BE2C (cell line): ENCODE measurements around the gene DPF3. TPM values are rescaled to one million over a fixed set of nuclear protein-coding genes. Genes with fewer than 3 reads are reported as not detected.
A peak's percentile ranks its signal among the peaks of the same experiment; 100 is the strongest.

Source experiments
- DNase-seq: peaks from one replicate; pipeline ENCODE4 v3.0.0-alpha.2; 2020
- H3K27me3 ChIP-seq: fragments of 250-450 bp; sonication (Bioruptor Pico); 2 replicates; pipeline ENCODE4 v1.5.1; 2020; ENCODE audit warnings: mild to moderate bottlenecking
- H3K36me3 ChIP-seq: fragments of 250-450 bp; sonication (Bioruptor Pico); 2 replicates; pipeline ENCODE4 v1.5.1; 2020; ENCODE audit warnings: mild to moderate bottlenecking
- H3K4me1 ChIP-seq: fragments of 250-450 bp; sonication (Bioruptor Pico); 2 replicates; pipeline ENCODE4 v1.5.1; 2020
- H3K4me3 ChIP-seq: 2 replicates; pipeline ENCODE4 v1.5.1; 2011; ENCODE audit warnings: low read depth, low read length
- H3K9me3 ChIP-seq: fragments of 250-450 bp; sonication (Bioruptor Pico); 2 replicates; pipeline ENCODE4 v1.5.1; 2020
- CTCF ChIP-seq: IDR thresholded peaks from 2 replicates; pipeline ENCODE4 v1.5.1; 2012; ENCODE audit warnings: mild to moderate bottlenecking, low read depth, low read length
- polyA plus RNA-seq: library from polyadenylated mRNA; unstranded; fragments of >200 nt; gene quantifications from one replicate; pipeline ENCODE4 v1.2.1, GENCODE V29; 2012; ENCODE audit warnings: low read depth, missing spikeins; ENCODE audit not compliant: insufficient read length, insufficient read depth

The DPF3 gene
- polyA plus RNA-seq, result 44.1 TPM

- no peaks in the 10 kb centered on the region; the same call in 1 of the 2 replicates for H3K4me1 ChIP-seq
- H3K27me3 ChIP-seq, result no peaks in the 10 kb centered on the region
- no peaks in the 10 kb centered on the region for H3K9me3 ChIP-seq
- H3K4me3 ChIP-seq, result peak within 1 kb of the TSS; percentile 95
- peak; percentile 98 for DNase-seq
- no peaks in the 10 kb centered on the region for H3K36me3 ChIP-seq
- TF ChIP-seq CTCF, result no peak
Observed at GRCh38 chr14:72893636-72894322, at the start of gene DPF3. Gene DPF3 (minus strand): TSS chr14:72894101. CDS start chr14:72894088, 13 bp downstream.

- H3K4me3 ChIP-seq, result no peak overlapping the region
- TF ChIP-seq CTCF, result 0 out of 2 replicates have a peak, but pooled peaks have one; percentile 26
- DNase-seq, result no peak
- no peaks in the 10 kb centered on the region for H3K4me1 ChIP-seq
- no peaks in the 10 kb centered on the region for H3K27me3 ChIP-seq
- H3K9me3 ChIP-seq, result no peaks in the 10 kb centered on the region
- peaks cover 84% of the 10 kb centered on the region for H3K36me3 ChIP-seq
Observed at GRCh38 chr14:72942934-72943333, 49.0 kb upstream of the DPF3 start.

- Histone ChIP-seq H3K36me3 (peaks cover 74% of the 10 kb centered on the region), H3K4me1 (no peaks in the 10 kb centered on the region), H3K9me3 (no peaks in the 10 kb centered on the region), H3K4me3 (no peak overlapping the region), H3K27me3 (no peaks in the 10 kb centered on the region)
- no peak for TF ChIP-seq CTCF
- no peak for DNase-seq
Observed at GRCh38 chr14:72941286-72941985, 47.5 kb upstream of the DPF3 start.

- H3K36me3 ChIP-seq, result peaks cover 62% of the 10 kb centered on the region
- no peak overlapping the region for H3K4me3 ChIP-seq
- no peaks in the 10 kb centered on the region for H3K9me3 ChIP-seq
- H3K4me1 ChIP-seq, result no peaks in the 10 kb centered on the region
- no peak for TF ChIP-seq CTCF
- DNase-seq, result no peak
- H3K27me3 ChIP-seq, result no peaks in the 10 kb centered on the region
Observed at GRCh38 chr14:72939630-72940029, 45.7 kb upstream of the DPF3 start.

- DNase-seq, result no peak
- H3K9me3 ChIP-seq, result no peaks in the 10 kb centered on the region
- TF ChIP-seq CTCF, result no peak
- H3K4me1 ChIP-seq, result no peaks in the 10 kb centered on the region
- peaks cover 10% of the 10 kb centered on the region for H3K36me3 ChIP-seq
- H3K27me3 ChIP-seq, result no peaks in the 10 kb centered on the region
- H3K4me3 ChIP-seq, result no peak overlapping the region
Observed at GRCh38 chr14:72932893-72933292, 39.0 kb upstream of the DPF3 start.
